CD8-positive, alpha-beta memory T cell (primary cell): ENCODE results near the gene RHOF. TPM values are rescaled to one million over a fixed set of nuclear protein-coding genes. Genes with fewer than 3 reads are reported as not detected.

Source experiments
- CTCF ChIA-PET: fragments of 350-600 bp; sonication (Branson Sonifier 250); formaldehyde crosslinking; loops from one replicate; lab custom pipeline; 2021; ENCODE audit warnings: antibody characterized with exemption; lab: Charles Lee
- POLR2A ChIA-PET: fragments of 350-600 bp; sonication (Branson Sonifier 250); formaldehyde crosslinking; loops from one replicate; lab custom pipeline; 2021; ENCODE audit warnings: antibody characterized with exemption; lab: Charles Lee
- DNase-seq, 5 donors: peaks; one replicate each; pipeline versions ENCODE4 v3.0.0 to v3.0.0-alpha.2; 2020 to 2022; ENCODE audit warnings: mixed read lengths in 1 of 5
- H3K27ac ChIP-seq: one replicate; pipeline ENCODE4 v1.7.0; 2013; ENCODE audit warnings: low read depth, mild to moderate bottlenecking, low read length, moderate library complexity
- H3K27me3 ChIP-seq: 2 replicates; pipeline ENCODE4 v1.7.0; 2013; ENCODE audit warnings: low read length, mild to moderate bottlenecking; ENCODE audit not compliant: insufficient read depth, poor library complexity, severe bottlenecking
- H3K36me3 ChIP-seq: 2 replicates; pipeline ENCODE4 v1.7.0; 2013; ENCODE audit warnings: mild to moderate bottlenecking, low read length, moderate library complexity; ENCODE audit not compliant: insufficient read depth
- H3K4me1 ChIP-seq: 2 replicates; pipeline ENCODE4 v1.7.0; 2013; ENCODE audit warnings: mild to moderate bottlenecking, low read length, moderate library complexity; ENCODE audit not compliant: insufficient read depth
- H3K4me3 ChIP-seq: 2 replicates; pipeline ENCODE4 v1.7.0; 2013; ENCODE audit warnings: mild to moderate bottlenecking, low read length
- H3K9me3 ChIP-seq: 2 replicates; pipeline ENCODE4 v1.7.0; 2013; ENCODE audit warnings: mild to moderate bottlenecking, low read length
- H3K27ac Mint-ChIP-seq, 8 donors: one replicate each; pipeline ENCODE4 v1.8.0; 2020 to 2021; ENCODE audit warnings: mixed read lengths in 8 of 8, mild to moderate bottlenecking in 6 of 8, inconsistent platforms in 3 of 8, moderate library complexity in 3 of 8
- H3K27me3 Mint-ChIP-seq, 2 donors: one replicate each; pipeline ENCODE4 v1.8.0; 2020 to 2021; ENCODE audit warnings: mixed read lengths in 2 of 2, mild to moderate bottlenecking in 1 of 2, moderate library complexity in 1 of 2
- H3K36me3 Mint-ChIP-seq, 3 donors: one replicate each; pipeline ENCODE4 v1.8.0; 2020 to 2021; ENCODE audit warnings: mixed read lengths in 3 of 3, inconsistent platforms in 1 of 3, mild to moderate bottlenecking in 1 of 3
- H3K4me1 Mint-ChIP-seq, 3 donors: one replicate each; pipeline ENCODE4 v1.8.0; 2020 to 2021; ENCODE audit warnings: mixed read lengths in 3 of 3, inconsistent platforms in 1 of 3, mild to moderate bottlenecking in 1 of 3
- H3K4me3 Mint-ChIP-seq, 7 donors: one replicate each; pipeline ENCODE4 v1.8.0; 2020 to 2021; ENCODE audit warnings: mixed read lengths in 7 of 7, mild to moderate bottlenecking in 6 of 7, moderate library complexity in 4 of 7, inconsistent platforms in 2 of 7
- H3K9me3 Mint-ChIP-seq, 5 donors: one replicate each; pipeline ENCODE4 v1.8.0; 2020 to 2022; ENCODE audit warnings: mixed read lengths in 5 of 5, mild to moderate bottlenecking in 3 of 5, moderate library complexity in 2 of 5, inconsistent platforms in 1 of 5
- polyA plus RNA-seq: library from polyadenylated mRNA; unstranded; fragments of 300-500 nt; fragmentation: Illumina TruSeq; gene quantifications from one replicate; pipeline ENCODE4 v1.2.3, GENCODE V29; 2021
- total RNA-seq, 2 experiments: library from RNA; stranded (reverse); gene quantifications; one replicate each; pipeline ENCODE4 v1.2.3, GENCODE V29; 2021

RHOF gene
- total and polyA plus RNA-seq, 3 experiments from 2014 or later, result 139 to 152 (median 145) TPM

- H3K4me3 Mint-ChIP-seq, result peak overlapping the region; percentile 72 to 95 (median 84)
- peaks cover 6 to 85% (median 15%) of the 10 kb centered on the region in 3 donors for H3K36me3 Mint-ChIP-seq
- H3K4me3 ChIP-seq, result peak overlapping the region; percentile 74
- ChIA-PET POLR2A (interaction anchor here (0.5 to 5.5 kb wide), 3 partner anchors 15 to 208 kb away, joined by 3 to 277 read pairs (median 3); partner anchors contain the start of genes BCL7A, RHOF and SETD1B), CTCF (interaction anchor here (0.9 to 38.2 kb wide), 9 partner anchors 7 to 186 kb away, joined by 3 to 1908 read pairs (median 6); partner anchors contain the start of genes PSMD9, RHOF and SETD1B)
- peaks cover 34% of the 10 kb centered on the region for H3K4me1 ChIP-seq
- no peaks in the 10 kb centered on the region for H3K27me3 ChIP-seq
- H3K27ac ChIP-seq, result no peak overlapping the region
- H3K36me3 ChIP-seq, result peaks cover 58% of the 10 kb centered on the region
- H3K9me3 Mint-ChIP-seq, result no peaks in the 10 kb centered on the region
- no peak for DNase-seq
- H3K4me1 Mint-ChIP-seq, result peaks cover 35 to 61% (median 44%) of the 10 kb centered on the region in 3 donors
- peak overlapping the region; percentile 54 to 93 (median 76) for H3K27ac Mint-ChIP-seq
- no peaks in the 10 kb centered on the region for H3K9me3 ChIP-seq
- peaks cover 0 to 2% of the 10 kb centered on the region in 2 donors for H3K27me3 Mint-ChIP-seq
Observed at GRCh38 chr12:121812921-121813896, 19.7 kb upstream of the RHOF start.

GRCh38 chr12:121812320-121812871, 18.9 kb upstream of the RHOF start:
- DNase-seq, result peak in 1 of 5 donors; percentile 17
- no peaks in the 10 kb centered on the region for H3K27me3 ChIP-seq
- H3K9me3 ChIP-seq, result no peaks in the 10 kb centered on the region
- CTCF ChIA-PET, result interaction anchor here (0.6 to 38.2 kb wide), 23 partner anchors 8 to 233 kb away, joined by 3 to 1908 read pairs (median 4); partner anchors contain the start of genes PSMD9, RHOF, SETD1B and TMEM120B
- Mint-ChIP-seq H3K36me3 (peaks cover 6 to 85% (median 12%) of the 10 kb centered on the region in 3 donors), H3K4me3 (peak overlapping the region; percentile 80 to 91 (median 84)), H3K9me3 (no peaks in the 10 kb centered on the region), H3K27ac (peak overlapping the region in 7 of 8 donors; percentile 42 to 86 (median 61)), H3K27me3 (peaks cover 0 to 2% of the 10 kb centered on the region in 2 donors), H3K4me1 (peaks cover 37 to 69% (median 49%) of the 10 kb centered on the region in 3 donors)
- peak overlapping the region; percentile 74 for H3K4me3 ChIP-seq
- H3K36me3 ChIP-seq, result peaks cover 56% of the 10 kb centered on the region
- peak overlapping the region; percentile 17 for H3K27ac ChIP-seq
- POLR2A ChIA-PET, result interaction anchor here (0.5 to 5.5 kb wide), 8 partner anchors 14 to 209 kb away, joined by 3 to 277 read pairs (median 4); partner anchors contain the start of genes BCL7A, PSMD9, RHOF and SETD1B
- H3K4me1 ChIP-seq, result peaks cover 41% of the 10 kb centered on the region

GRCh38 chr12:121811434-121812319, 18.2 kb upstream of the RHOF start:
- Mint-ChIP-seq H3K27me3 (peaks cover 0 to 2% of the 10 kb centered on the region in 2 donors), H3K36me3 (peaks cover 6 to 82% (median 12%) of the 10 kb centered on the region in 3 donors), H3K27ac (peak overlapping the region; percentile 50 to 92 (median 78)), H3K4me3 (peak overlapping the region; percentile 80 to 91 (median 84)), H3K4me1 (peaks cover 42 to 75% (median 56%) of the 10 kb centered on the region in 3 donors), H3K9me3 (no peaks in the 10 kb centered on the region)
- Histone ChIP-seq H3K36me3 (peaks cover 51% of the 10 kb centered on the region), H3K4me1 (peaks cover 48% of the 10 kb centered on the region), H3K4me3 (peak overlapping the region; percentile 74), H3K9me3 (no peaks in the 10 kb centered on the region), H3K27ac (peak overlapping the region; percentile 17), H3K27me3 (no peaks in the 10 kb centered on the region)
- DNase-seq, result peak; percentile 68 to 77 (median 69)
- CTCF ChIA-PET, result interaction anchor here (0.6 to 38.2 kb wide), 27 partner anchors 9 to 339 kb away, joined by 3 to 1908 read pairs (median 4); partner anchors contain the start of genes PSMD9, RHOF, SETD1B and TMEM120B
- POLR2A ChIA-PET, result interaction anchor here (0.6 to 5.5 kb wide), 9 partner anchors 13 to 99 kb away, joined by 3 to 277 read pairs (median 4); partner anchors contain the start of genes PSMD9, RHOF, SETD1B and TMEM120B

GRCh38 chr12:121810833-121811433, 17.4 kb upstream of the RHOF start:
- H3K36me3 Mint-ChIP-seq, result peaks cover 0 to 80% (median 10%) of the 10 kb centered on the region in 3 donors
- DNase-seq, result no peak
- H3K27me3 ChIP-seq, result no peaks in the 10 kb centered on the region
- peaks cover 51% of the 10 kb centered on the region for H3K4me1 ChIP-seq
- peak overlapping the region; percentile 17 for H3K27ac ChIP-seq
- H3K4me1 Mint-ChIP-seq, result peaks cover 43 to 76% (median 57%) of the 10 kb centered on the region in 3 donors
- H3K4me3 Mint-ChIP-seq, result peak overlapping the region; percentile 61 to 91 (median 84)
- POLR2A ChIA-PET, result interaction anchor here (0.5 to 5.5 kb wide), 7 partner anchors 13 to 78 kb away, joined by 3 to 277 read pairs (median 5); partner anchors contain the start of genes PSMD9, RHOF and SETD1B
- H3K27me3 Mint-ChIP-seq, result peaks cover 0 to 2% of the 10 kb centered on the region in 2 donors
- peaks cover 45% of the 10 kb centered on the region for H3K36me3 ChIP-seq
- CTCF ChIA-PET, result interaction anchor here (0.8 to 38.2 kb wide), 15 partner anchors 15 to 339 kb away, joined by 3 to 1908 read pairs (median 6); partner anchors contain the start of genes PSMD9, RHOF and SETD1B
- H3K9me3 ChIP-seq, result no peaks in the 10 kb centered on the region
- peak overlapping the region in 7 of 8 donors; percentile 25 to 92 (median 81) for H3K27ac Mint-ChIP-seq
- H3K9me3 Mint-ChIP-seq, result no peaks in the 10 kb centered on the region
- H3K4me3 ChIP-seq, result peak overlapping the region; percentile 74

GRCh38 chr12:121810234-121810817, 16.8 kb upstream of the RHOF start:
- H3K27me3 ChIP-seq, result no peaks in the 10 kb centered on the region
- H3K4me3 ChIP-seq, result peak overlapping the region; percentile 74
- no peaks in the 10 kb centered on the region for H3K9me3 Mint-ChIP-seq
- CTCF ChIA-PET, result interaction anchor here (1.7 to 38.2 kb wide), 3 partner anchors 28 to 124 kb away, joined by 4 to 1908 read pairs (median 22); partner anchors contain the start of genes PSMD9, RHOF and SETD1B
- no peaks in the 10 kb centered on the region for H3K9me3 ChIP-seq
- peak overlapping the region in 3 of 7 donors; percentile 70 to 91 (median 84) for H3K4me3 Mint-ChIP-seq
- DNase-seq, result no peak
- peaks cover 51% of the 10 kb centered on the region for H3K4me1 ChIP-seq
- POLR2A ChIA-PET, result interaction anchor here (0.5 to 5.5 kb wide), 5 partner anchors 12 to 78 kb away, joined by 3 to 277 read pairs (median 5); partner anchors contain the start of genes RHOF and SETD1B
- peaks cover 0 to 2% of the 10 kb centered on the region in 2 donors for H3K27me3 Mint-ChIP-seq
- no peak overlapping the region for H3K27ac ChIP-seq
- peaks cover 0 to 81% (median 10%) of the 10 kb centered on the region in 3 donors for H3K36me3 Mint-ChIP-seq
- peaks cover 43 to 77% (median 60%) of the 10 kb centered on the region in 3 donors for H3K4me1 Mint-ChIP-seq
- peaks cover 42% of the 10 kb centered on the region for H3K36me3 ChIP-seq
- peak overlapping the region in 2 of 8 donors; percentile 55 to 92 for H3K27ac Mint-ChIP-seq

GRCh38 chr12:121809712-121810116, 16.2 kb upstream of the RHOF start:
- Histone ChIP-seq H3K36me3 (peaks cover 36% of the 10 kb centered on the region), H3K27ac (no peak overlapping the region), H3K4me3 (no peak overlapping the region), H3K9me3 (no peaks in the 10 kb centered on the region), H3K4me1 (peaks cover 51% of the 10 kb centered on the region), H3K27me3 (no peaks in the 10 kb centered on the region)
- POLR2A ChIA-PET, result interaction anchor here (1.2 to 5.5 kb wide), 3 partner anchors 11 to 78 kb away, joined by 3 to 277 read pairs (median 29); partner anchors contain the start of genes RHOF and SETD1B
- CTCF ChIA-PET, result interaction anchor here (1.0 to 38.2 kb wide), 2 partner anchors 27 to 29 kb away, joined by 3 to 1908 read pairs; partner anchors contain the start of genes RHOF and SETD1B
- DNase-seq, result no peak
- peak overlapping the region in 5 of 8 donors; percentile 8 to 75 (median 52) for H3K27ac Mint-ChIP-seq
- H3K9me3 Mint-ChIP-seq, result no peaks in the 10 kb centered on the region
- H3K36me3 Mint-ChIP-seq, result peaks cover 0 to 77% (median 10%) of the 10 kb centered on the region in 3 donors
- H3K4me3 Mint-ChIP-seq, result peak overlapping the region in 6 of 7 donors; percentile 15 to 77 (median 36)
- peaks cover 0 to 2% of the 10 kb centered on the region in 2 donors for H3K27me3 Mint-ChIP-seq
- H3K4me1 Mint-ChIP-seq, result peaks cover 43 to 75% (median 60%) of the 10 kb centered on the region in 3 donors
